ENCODE measurements around the gene AQR.

Gene AQR

GRCh38 chr15:34869110-34869509 is 100.4 kb downstream of the AQR start:
- no peak for DNase-seq
- Mint-ChIP-seq H3K4me3 (no peak overlapping the region), H3K4me1 (no peaks in the 10 kb centered on the region), H3K27me3 (ENCODE audit: low read depth, poor library complexity) (no peaks in the 10 kb centered on the region), H3K9me3 (peaks cover 9% of the 10 kb centered on the region), H3K36me3 (ENCODE audit: low read depth) (peaks cover 81% of the 10 kb centered on the region), H3K27ac (no peak overlapping the region)
- no peak for TF ChIP-seq CTCF (IDR thresholded peaks at IDR 0.05)

GRCh38 chr15:34865531-34865930 is 104.0 kb downstream of the AQR start:
- Mint-ChIP-seq H3K36me3 (ENCODE audit: low read depth) (peaks cover 73% of the 10 kb centered on the region), H3K4me1 (no peaks in the 10 kb centered on the region), H3K9me3 (peaks cover 9% of the 10 kb centered on the region), H3K27ac (no peak overlapping the region), H3K27me3 (ENCODE audit: low read depth, poor library complexity) (no peaks in the 10 kb centered on the region), H3K4me3 (no peak overlapping the region)
- DNase-seq, result no peak
- no peak for TF ChIP-seq CTCF (IDR thresholded peaks at IDR 0.05)

GRCh38 chr15:34861214-34861613 is 108.3 kb downstream of the AQR start:
- no peaks in the 10 kb centered on the region for H3K9me3 Mint-ChIP-seq
- TF ChIP-seq CTCF (IDR thresholded peaks at IDR 0.05), result no peak
- H3K4me1 Mint-ChIP-seq, result no peaks in the 10 kb centered on the region
- H3K27me3 Mint-ChIP-seq (ENCODE audit: low read depth, poor library complexity), result no peaks in the 10 kb centered on the region
- peaks cover 69% of the 10 kb centered on the region for H3K36me3 Mint-ChIP-seq (ENCODE audit: low read depth)
- no peak overlapping the region for H3K27ac Mint-ChIP-seq
- DNase-seq, result no peak
- H3K4me3 Mint-ChIP-seq, result no peak overlapping the region

GRCh38 chr15:34855893-34856292 is 113.6 kb downstream of the AQR start:
- Mint-ChIP-seq H3K9me3 (no peaks in the 10 kb centered on the region), H3K4me3 (no peak overlapping the region), H3K27me3 (ENCODE audit: low read depth, poor library complexity) (no peaks in the 10 kb centered on the region), H3K27ac (no peak overlapping the region), H3K4me1 (no peaks in the 10 kb centered on the region), H3K36me3 (ENCODE audit: low read depth) (peaks cover 55% of the 10 kb centered on the region)
- TF ChIP-seq CTCF (IDR thresholded peaks at IDR 0.05), result no peak
- no peak for DNase-seq

GRCh38 chr15:34855413-34855812 is 114.1 kb downstream of the AQR start:
- DNase-seq, result no peak
- Mint-ChIP-seq H3K27me3 (ENCODE audit: low read depth, poor library complexity) (no peaks in the 10 kb centered on the region), H3K27ac (no peak overlapping the region), H3K4me3 (no peak overlapping the region), H3K9me3 (no peaks in the 10 kb centered on the region), H3K36me3 (ENCODE audit: low read depth) (peaks cover 55% of the 10 kb centered on the region), H3K4me1 (no peaks in the 10 kb centered on the region)
- TF ChIP-seq CTCF (IDR thresholded peaks at IDR 0.05), result no peak

GRCh38 chr15:34854232-34854631 is 115.3 kb downstream of the AQR start:
- H3K27me3 Mint-ChIP-seq (ENCODE audit: low read depth, poor library complexity), result no peaks in the 10 kb centered on the region

More at GRCh38 chr15:34854232-34854631, 115.3 kb downstream of the AQR start:
- Mint-ChIP-seq H3K36me3 (ENCODE audit: low read depth) (peaks cover 47% of the 10 kb centered on the region), H3K9me3 (no peaks in the 10 kb centered on the region), H3K27ac (no peak overlapping the region), H3K4me1 (no peaks in the 10 kb centered on the region), H3K4me3 (no peak overlapping the region)
- no peak for DNase-seq
- TF ChIP-seq CTCF (IDR thresholded peaks at IDR 0.05), result no peak

All from nephron progenitor cell (in vitro differentiated cells).